ENCODE results near the gene MEGF11.

DNA sequence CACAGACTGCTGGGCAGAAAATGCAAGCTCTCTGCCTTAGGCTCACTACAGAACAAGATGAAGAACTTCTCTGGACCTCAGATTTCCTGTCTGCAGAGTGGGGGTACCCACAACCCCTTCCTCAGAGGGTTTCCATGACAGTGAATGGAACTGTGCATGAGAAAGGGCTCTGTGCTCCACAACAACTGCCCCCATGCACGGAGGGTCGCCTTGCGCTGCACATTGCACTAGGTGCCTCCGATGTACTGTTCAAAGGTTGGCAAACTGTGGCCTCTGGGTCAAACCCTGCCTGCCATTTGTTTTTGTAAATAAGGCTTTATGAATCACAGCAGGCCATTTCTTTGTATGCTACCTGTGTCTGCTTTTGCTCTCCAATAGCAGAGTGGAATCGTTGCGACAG lies 212.3 kb downstream of the MEGF11 start:
- TF ChIP-seq, protein P1, sequence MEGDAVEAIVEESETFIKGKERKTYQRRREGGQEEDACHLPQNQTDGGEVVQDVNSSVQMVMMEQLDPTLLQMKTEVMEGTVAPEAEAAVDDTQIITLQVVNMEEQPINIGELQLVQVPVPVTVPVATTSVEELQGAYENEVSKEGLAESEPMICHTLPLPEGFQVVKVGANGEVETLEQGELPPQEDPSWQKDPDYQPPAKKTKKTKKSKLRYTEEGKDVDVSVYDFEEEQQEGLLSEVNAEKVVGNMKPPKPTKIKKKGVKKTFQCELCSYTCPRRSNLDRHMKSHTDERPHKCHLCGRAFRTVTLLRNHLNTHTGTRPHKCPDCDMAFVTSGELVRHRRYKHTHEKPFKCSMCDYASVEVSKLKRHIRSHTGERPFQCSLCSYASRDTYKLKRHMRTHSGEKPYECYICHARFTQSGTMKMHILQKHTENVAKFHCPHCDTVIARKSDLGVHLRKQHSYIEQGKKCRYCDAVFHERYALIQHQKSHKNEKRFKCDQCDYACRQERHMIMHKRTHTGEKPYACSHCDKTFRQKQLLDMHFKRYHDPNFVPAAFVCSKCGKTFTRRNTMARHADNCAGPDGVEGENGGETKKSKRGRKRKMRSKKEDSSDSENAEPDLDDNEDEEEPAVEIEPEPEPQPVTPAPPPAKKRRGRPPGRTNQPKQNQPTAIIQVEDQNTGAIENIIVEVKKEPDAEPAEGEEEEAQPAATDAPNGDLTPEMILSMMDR (IDR thresholded peaks at IDR 0.05), result no peak
- TF ChIP-seq POLR2A (IDR thresholded peaks at IDR 0.05) (no peak), POLR2AphosphoS5 (IDR thresholded peaks at IDR 0.05) (no peak)
